ENCODE measurements around the gene AKIP1. TPM values are rescaled to one million over a fixed set of nuclear protein-coding genes. Genes with fewer than 3 reads are reported as not detected.
"Not testable (repeated sequence)": the region's sequence is repeated elsewhere in the genome, so short reads cannot be mapped to it uniquely, and the experiment has no call there.

AKIP1 gene
- total RNA-seq, 1 donor from 2014 or later, result 23.0 TPM

- H3K4me3 ChIP-seq (ENCODE audit: low read length in 3 of 3), result no peak within 1 kb of the TSS
- H3K36me3 ChIP-seq (ENCODE audit: control insufficient read depth in 3 of 3, insufficient read depth in 3 of 3, low read length in 3 of 3), result no peaks in the 10 kb centered on the region
- no peaks in the 10 kb centered on the region for H3K27me3 ChIP-seq (ENCODE audit: control insufficient read depth in 3 of 3, insufficient read depth in 3 of 3, low read length in 3 of 3)
- H3K4me1 ChIP-seq (ENCODE audit: control insufficient read depth in 3 of 3, insufficient read depth in 3 of 3, low read length in 3 of 3), result no peaks in the 10 kb centered on the region
- no peak within 1 kb of the TSS for H3K27ac ChIP-seq (ENCODE audit: low read depth, low read length)
- H3K9ac ChIP-seq (ENCODE audit: low read depth in 1 of 3, low read length in 3 of 3), result no peak within 1 kb of the TSS
- H3K9me3 ChIP-seq (ENCODE audit: control insufficient read depth in 3 of 3, low read length in 3 of 3), result no peaks in the 10 kb centered on the region
Measured at GRCh38 chr11:8932564-8933180, 21.7 kb downstream of the AKIP1 start, which contains the start of gene C11orf16. Gene C11orf16 (minus strand): TSS chr11:8932947. CDS start chr11:8932308, 639 bp downstream.

DNA sequence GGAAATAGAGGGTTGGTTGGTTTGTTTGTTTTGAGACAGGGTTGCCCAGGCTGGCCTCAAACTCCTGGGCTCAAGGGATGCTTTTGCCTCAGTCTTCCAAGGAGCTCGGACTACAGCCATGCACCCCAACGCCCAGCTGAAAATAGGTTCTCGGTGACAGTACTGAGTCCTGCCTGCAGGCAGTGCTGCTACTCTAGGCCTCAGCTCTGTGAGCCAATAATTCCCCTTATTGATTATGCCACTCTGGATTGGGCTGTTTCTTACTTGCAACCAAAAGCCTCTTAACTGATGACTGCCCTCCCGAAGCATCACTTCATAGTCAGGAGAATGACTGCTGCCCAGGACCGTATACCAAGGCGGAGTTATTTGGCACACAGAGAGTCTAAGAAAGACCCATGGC is 22.9 kb downstream of the AKIP1 start:
- Histone ChIP-seq H3K27me3 (ENCODE audit: control insufficient read depth in 3 of 3, insufficient read depth in 3 of 3, low read length in 3 of 3) (no peaks in the 10 kb centered on the region), H3K4me1 (ENCODE audit: control insufficient read depth in 3 of 3, insufficient read depth in 3 of 3, low read length in 3 of 3) (no peaks in the 10 kb centered on the region), H3K9me3 (ENCODE audit: control insufficient read depth in 3 of 3, low read length in 3 of 3) (no peaks in the 10 kb centered on the region), H3K36me3 (ENCODE audit: control insufficient read depth in 3 of 3, insufficient read depth in 3 of 3, low read length in 3 of 3) (no peaks in the 10 kb centered on the region), H3K27ac (ENCODE audit: low read depth, low read length) (no peak overlapping the region), H3K4me3 (ENCODE audit: low read length in 3 of 3) (no peak overlapping the region), H3K9ac (ENCODE audit: low read depth in 1 of 3, low read length in 3 of 3) (no peak overlapping the region)

- Histone ChIP-seq H3K4me1 (ENCODE audit: control insufficient read depth in 3 of 3, insufficient read depth in 3 of 3, low read length in 3 of 3) (no peaks in the 10 kb centered on the region), H3K27me3 (ENCODE audit: control insufficient read depth in 3 of 3, insufficient read depth in 3 of 3, low read length in 3 of 3) (no peaks in the 10 kb centered on the region)
Measured at GRCh38 chr11:8934742-8935488, 23.9 kb downstream of the AKIP1 start.

GRCh38 chr11:8935789-8936188 is 24.8 kb downstream of the AKIP1 start:
- H3K9me3 ChIP-seq (ENCODE audit: control insufficient read depth in 3 of 3, low read length in 3 of 3); H3K27ac ChIP-seq (ENCODE audit: low read depth, low read length); H3K4me1 ChIP-seq (ENCODE audit: control insufficient read depth in 3 of 3, insufficient read depth in 3 of 3, low read length in 3 of 3); H3K36me3 ChIP-seq (ENCODE audit: control insufficient read depth in 3 of 3, insufficient read depth in 3 of 3, low read length in 3 of 3); H3K4me3 ChIP-seq (ENCODE audit: low read length in 3 of 3); H3K27me3 ChIP-seq (ENCODE audit: control insufficient read depth in 3 of 3, insufficient read depth in 3 of 3, low read length in 3 of 3); H3K9ac ChIP-seq (ENCODE audit: low read depth in 1 of 3, low read length in 3 of 3): not testable (repeated sequence)

More at GRCh38 chr11:8934742-8935488, 23.9 kb downstream of the AKIP1 start:
- no peak overlapping the region for H3K4me3 ChIP-seq (ENCODE audit: low read length in 3 of 3)
- H3K9me3 ChIP-seq (ENCODE audit: control insufficient read depth in 3 of 3, low read length in 3 of 3), result no peaks in the 10 kb centered on the region
- no peak overlapping the region for H3K9ac ChIP-seq (ENCODE audit: low read depth in 1 of 3, low read length in 3 of 3)
- no peaks in the 10 kb centered on the region for H3K36me3 ChIP-seq (ENCODE audit: control insufficient read depth in 3 of 3, insufficient read depth in 3 of 3, low read length in 3 of 3)
- H3K27ac ChIP-seq (ENCODE audit: low read depth, low read length), result no peak overlapping the region

- no peaks in the 10 kb centered on the region for H3K36me3 ChIP-seq (ENCODE audit: control insufficient read depth in 3 of 3, insufficient read depth in 3 of 3, low read length in 3 of 3)
- H3K27me3 ChIP-seq (ENCODE audit: control insufficient read depth in 3 of 3, insufficient read depth in 3 of 3, low read length in 3 of 3), result no peaks in the 10 kb centered on the region
- no peak overlapping the region for H3K27ac ChIP-seq (ENCODE audit: low read depth, low read length)
- H3K9ac ChIP-seq (ENCODE audit: low read depth in 1 of 3, low read length in 3 of 3), result no peak overlapping the region
- no peaks in the 10 kb centered on the region for H3K9me3 ChIP-seq (ENCODE audit: control insufficient read depth in 3 of 3, low read length in 3 of 3)
- H3K4me1 ChIP-seq (ENCODE audit: control insufficient read depth in 3 of 3, insufficient read depth in 3 of 3, low read length in 3 of 3), result no peaks in the 10 kb centered on the region
- no peak overlapping the region for H3K4me3 ChIP-seq (ENCODE audit: low read length in 3 of 3)
Measured at GRCh38 chr11:8937159-8937558, 26.2 kb downstream of the AKIP1 start.

DNA sequence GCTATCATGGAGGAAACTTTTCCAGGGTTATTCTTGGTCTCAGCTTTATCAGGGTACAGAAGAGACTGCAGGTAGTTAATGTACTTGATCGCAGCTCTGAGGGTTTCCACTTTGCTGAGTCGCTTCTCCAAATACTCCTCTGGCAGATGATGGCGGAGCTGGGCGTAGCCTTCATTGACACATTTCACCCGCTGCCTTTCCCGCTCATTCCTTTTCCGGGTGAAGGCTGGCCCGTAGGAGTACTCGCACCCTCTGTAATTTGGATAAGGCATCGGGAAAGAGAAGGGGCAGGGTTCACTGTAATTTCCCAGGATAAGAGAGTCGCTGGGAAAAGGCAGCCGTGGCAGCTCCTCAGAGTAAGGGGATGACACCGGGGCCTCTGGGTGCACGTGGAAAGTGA is 26.7 kb downstream of the AKIP1 start:
- Histone ChIP-seq H3K27ac (ENCODE audit: low read depth, low read length) (no peak overlapping the region), H3K36me3 (ENCODE audit: control insufficient read depth in 3 of 3, insufficient read depth in 3 of 3, low read length in 3 of 3) (no peaks in the 10 kb centered on the region), H3K9ac (ENCODE audit: low read depth in 1 of 3, low read length in 3 of 3) (no peak overlapping the region), H3K27me3 (ENCODE audit: control insufficient read depth in 3 of 3, insufficient read depth in 3 of 3, low read length in 3 of 3) (no peaks in the 10 kb centered on the region), H3K9me3 (ENCODE audit: control insufficient read depth in 3 of 3, low read length in 3 of 3) (no peaks in the 10 kb centered on the region), H3K4me1 (ENCODE audit: control insufficient read depth in 3 of 3, insufficient read depth in 3 of 3, low read length in 3 of 3) (no peaks in the 10 kb centered on the region), H3K4me3 (ENCODE audit: low read length in 3 of 3) (no peak overlapping the region)

DNA sequence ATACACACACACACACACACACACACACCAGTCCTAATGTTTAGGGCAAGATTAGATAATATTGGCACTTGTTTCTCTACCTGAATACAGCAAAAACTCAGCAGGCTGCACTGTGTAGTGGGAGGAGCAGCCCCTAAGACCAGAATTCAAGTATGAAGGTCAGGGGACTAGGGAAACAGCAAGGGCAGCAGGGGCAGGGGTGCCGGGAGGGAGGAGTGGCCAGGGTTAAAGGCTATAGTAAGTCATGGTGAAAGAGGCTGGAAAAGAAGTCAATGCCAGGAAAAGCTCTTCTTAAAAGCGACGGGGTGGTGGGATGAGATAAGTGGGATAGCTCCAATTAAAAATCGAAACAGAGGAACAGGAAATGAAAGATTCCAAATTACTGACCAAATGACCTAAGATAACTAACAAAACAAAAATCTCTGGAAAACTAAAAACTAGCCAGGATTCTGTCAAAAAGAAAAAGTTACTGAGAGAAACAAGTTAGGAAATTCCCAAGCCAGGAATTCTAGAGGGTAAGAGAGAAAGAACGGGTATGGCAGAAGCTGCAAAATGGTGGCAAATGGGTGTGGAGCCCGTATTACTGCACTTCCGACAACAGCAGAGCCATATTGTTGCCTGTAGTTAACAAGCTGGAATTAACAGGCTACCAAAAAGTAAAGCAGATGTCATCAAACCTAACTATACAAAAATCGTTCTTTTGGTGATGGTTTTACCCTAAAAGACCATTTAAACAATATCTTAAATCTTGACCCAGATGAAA is 30.5 kb downstream of the AKIP1 start:
- H3K4me1 ChIP-seq (ENCODE audit: control insufficient read depth in 3 of 3, insufficient read depth in 3 of 3, low read length in 3 of 3), result no peaks in the 10 kb centered on the region
- H3K27me3 ChIP-seq (ENCODE audit: control insufficient read depth in 3 of 3, insufficient read depth in 3 of 3, low read length in 3 of 3), result no peaks in the 10 kb centered on the region
- no peak overlapping the region for H3K27ac ChIP-seq (ENCODE audit: low read depth, low read length)
- no peaks in the 10 kb centered on the region for H3K36me3 ChIP-seq (ENCODE audit: control insufficient read depth in 3 of 3, insufficient read depth in 3 of 3, low read length in 3 of 3)
- no peak overlapping the region for H3K9ac ChIP-seq (ENCODE audit: low read depth in 1 of 3, low read length in 3 of 3)
- H3K9me3 ChIP-seq (ENCODE audit: control insufficient read depth in 3 of 3, low read length in 3 of 3), result no peaks in the 10 kb centered on the region
- H3K4me3 ChIP-seq (ENCODE audit: low read length in 3 of 3), result no peak overlapping the region

- Histone ChIP-seq H3K27ac (ENCODE audit: low read depth, low read length) (no peak within 1 kb of the TSS), H3K36me3 (ENCODE audit: control insufficient read depth in 3 of 3, insufficient read depth in 3 of 3, low read length in 3 of 3) (peaks cover 5% of the 10 kb centered on the region in 3 donors), H3K4me1 (ENCODE audit: control insufficient read depth in 3 of 3, insufficient read depth in 3 of 3, low read length in 3 of 3) (no peaks in the 10 kb centered on the region), H3K27me3 (ENCODE audit: control insufficient read depth in 3 of 3, insufficient read depth in 3 of 3, low read length in 3 of 3) (no peaks in the 10 kb centered on the region), H3K9ac (ENCODE audit: low read depth in 1 of 3, low read length in 3 of 3) (no peak within 1 kb of the TSS), H3K9me3 (ENCODE audit: control insufficient read depth in 3 of 3, low read length in 3 of 3) (no peaks in the 10 kb centered on the region), H3K4me3 (ENCODE audit: low read length in 3 of 3) (no peak within 1 kb of the TSS)
Measured at GRCh38 chr11:8942518-8943066, 31.6 kb downstream of the AKIP1 start, which contains the start of gene ASCL3. Gene ASCL3 (minus strand): TSS chr11:8943016. CDS start chr11:8938161, 4,855 bp downstream.

DNA sequence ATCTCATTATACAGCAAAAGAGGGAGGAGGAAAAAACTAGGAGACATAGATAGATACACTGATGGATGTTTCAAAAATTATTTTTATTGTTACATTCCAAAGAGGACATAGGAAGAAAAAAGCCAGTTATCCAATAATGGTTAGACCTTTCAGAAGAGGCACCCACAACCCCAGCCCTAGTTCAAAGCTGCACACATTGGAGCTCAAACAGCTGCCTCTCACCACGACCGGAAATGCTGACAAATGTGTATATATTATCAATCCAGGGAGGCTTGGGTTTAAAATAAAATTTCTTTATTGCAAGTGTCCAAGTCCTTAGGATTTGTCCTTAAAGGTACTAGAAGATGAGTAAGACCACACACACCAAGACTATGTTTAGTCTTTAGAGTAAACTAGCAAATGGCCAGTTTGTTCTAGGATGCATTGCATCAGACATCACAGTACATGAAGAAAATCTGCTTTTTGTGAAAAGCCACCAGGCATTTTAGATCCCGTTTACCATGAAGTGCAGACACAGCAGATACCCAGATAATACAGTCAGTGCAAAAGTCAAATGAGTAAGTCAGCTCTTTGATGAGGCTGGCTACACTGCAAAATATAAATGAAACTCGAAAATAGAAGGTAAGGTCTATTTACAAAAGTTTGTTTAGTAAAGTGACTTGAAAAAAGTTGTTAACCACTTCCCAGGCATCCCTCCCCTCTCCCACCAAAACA is 36.4 kb downstream of the AKIP1 start:
- Histone ChIP-seq H3K36me3 (ENCODE audit: control insufficient read depth in 3 of 3, insufficient read depth in 3 of 3, low read length in 3 of 3) (peaks cover 14 to 35% (median 30%) of the 10 kb centered on the region in 3 donors), H3K4me3 (ENCODE audit: low read length in 3 of 3) (no peak overlapping the region), H3K27ac (ENCODE audit: low read depth, low read length) (no peak overlapping the region), H3K4me1 (ENCODE audit: control insufficient read depth in 3 of 3, insufficient read depth in 3 of 3, low read length in 3 of 3) (no peaks in the 10 kb centered on the region), H3K27me3 (ENCODE audit: control insufficient read depth in 3 of 3, insufficient read depth in 3 of 3, low read length in 3 of 3) (no peaks in the 10 kb centered on the region), H3K9ac (ENCODE audit: low read depth in 1 of 3, low read length in 3 of 3) (no peak overlapping the region), H3K9me3 (ENCODE audit: control insufficient read depth in 3 of 3, low read length in 3 of 3) (no peaks in the 10 kb centered on the region)

Data from skeletal muscle tissue (tissue), 4 donors.